GM19025 (cell line): ENCODE data around the gene SDK1.

Experiments
- ATAC-seq: cut with Tn5 transposase; IDR thresholded peaks from one replicate; pipeline ENCODE4 v1.9.1; 2021; ENCODE audit warnings: mild to moderate bottlenecking, low read depth, moderate library complexity; ENCODE audit not compliant: unreplicated experiment

The SDK1 gene

GRCh38 chr7:3991731-3992231, 690.7 kb downstream of the SDK1 start:
- no peak for ATAC-seq

- ATAC-seq, result no peak
Measured at GRCh38 chr7:3992841-3993240, 691.8 kb downstream of the SDK1 start.

GRCh38 chr7:3994764-3995163, 693.7 kb downstream of the SDK1 start:
- ATAC-seq, result no peak

GRCh38 chr7:3995187-3995586, 694.1 kb downstream of the SDK1 start:
- ATAC-seq, result no peak

GRCh38 chr7:3998060-3998459, 697.0 kb downstream of the SDK1 start:
- no peak for ATAC-seq

GRCh38 chr7:4000139-4000538, 699.1 kb downstream of the SDK1 start:
- ATAC-seq, result no peak

GRCh38 chr7:4000934-4001333, 699.9 kb downstream of the SDK1 start:
- no peak for ATAC-seq

GRCh38 chr7:4001742-4002141, 700.7 kb downstream of the SDK1 start:
- ATAC-seq, result no peak

GRCh38 chr7:4003503-4003902, 702.5 kb downstream of the SDK1 start:
- no peak for ATAC-seq

GRCh38 chr7:4006687-4007086, 705.6 kb downstream of the SDK1 start:
- ATAC-seq, result no peak

GRCh38 chr7:4009211-4010060, 708.4 kb downstream of the SDK1 start:
- ATAC-seq, result no peak

GRCh38 chr7:4010061-4010605, 709.1 kb downstream of the SDK1 start:
- ATAC-seq, result no peak

GRCh38 chr7:4010923-4011656, 710.0 kb downstream of the SDK1 start:
- ATAC-seq, result no peak

GRCh38 chr7:4013793-4014192, 712.7 kb downstream of the SDK1 start:
- no peak for ATAC-seq

- no peak for ATAC-seq
Measured at GRCh38 chr7:4014346-4015050, 713.4 kb downstream of the SDK1 start.

GRCh38 chr7:4015371-4015770, 714.3 kb downstream of the SDK1 start:
- no peak for ATAC-seq

- no peak for ATAC-seq
Measured at GRCh38 chr7:4015996-4016395, 714.9 kb downstream of the SDK1 start.

- ATAC-seq, result no peak
Measured at GRCh38 chr7:4017081-4017480, 716.0 kb downstream of the SDK1 start.

GRCh38 chr7:4017785-4018184, 716.7 kb downstream of the SDK1 start:
- no peak for ATAC-seq

GRCh38 chr7:4018601-4019316, 717.7 kb downstream of the SDK1 start:
- ATAC-seq, result no peak
